ENCODE results near the gene KIAA1549. TPM values are rescaled to one million over a fixed set of nuclear protein-coding genes. Genes with fewer than 3 reads are reported as not detected.

The KIAA1549 gene
- polyA plus RNA-seq, 1 experiment, result 2.5 TPM

DNA sequence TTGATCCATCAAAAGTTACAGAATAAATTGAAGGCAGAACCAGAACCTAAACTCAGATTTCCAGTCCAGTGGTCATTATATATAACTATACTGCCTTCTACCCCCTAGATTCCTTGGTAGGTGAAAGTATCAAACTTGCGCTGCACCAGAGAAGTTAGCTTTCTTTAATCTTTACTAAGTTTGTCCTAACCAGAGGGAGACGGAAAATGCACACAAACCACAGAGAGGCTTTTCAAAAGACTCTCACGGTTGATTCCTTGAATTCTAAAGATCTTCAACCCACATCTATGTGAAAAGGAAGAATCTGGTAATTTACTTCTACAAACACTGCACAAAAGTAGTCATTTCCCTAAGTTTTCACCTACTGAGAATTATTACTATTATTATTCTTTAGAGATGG lies 18.2 kb upstream of the KIAA1549 start:
- POLR2A ChIA-PET, result no interaction called here
- no peak for DNase-seq (ENCODE audit: low read depth)
- TF ChIP-seq, protein P1, sequence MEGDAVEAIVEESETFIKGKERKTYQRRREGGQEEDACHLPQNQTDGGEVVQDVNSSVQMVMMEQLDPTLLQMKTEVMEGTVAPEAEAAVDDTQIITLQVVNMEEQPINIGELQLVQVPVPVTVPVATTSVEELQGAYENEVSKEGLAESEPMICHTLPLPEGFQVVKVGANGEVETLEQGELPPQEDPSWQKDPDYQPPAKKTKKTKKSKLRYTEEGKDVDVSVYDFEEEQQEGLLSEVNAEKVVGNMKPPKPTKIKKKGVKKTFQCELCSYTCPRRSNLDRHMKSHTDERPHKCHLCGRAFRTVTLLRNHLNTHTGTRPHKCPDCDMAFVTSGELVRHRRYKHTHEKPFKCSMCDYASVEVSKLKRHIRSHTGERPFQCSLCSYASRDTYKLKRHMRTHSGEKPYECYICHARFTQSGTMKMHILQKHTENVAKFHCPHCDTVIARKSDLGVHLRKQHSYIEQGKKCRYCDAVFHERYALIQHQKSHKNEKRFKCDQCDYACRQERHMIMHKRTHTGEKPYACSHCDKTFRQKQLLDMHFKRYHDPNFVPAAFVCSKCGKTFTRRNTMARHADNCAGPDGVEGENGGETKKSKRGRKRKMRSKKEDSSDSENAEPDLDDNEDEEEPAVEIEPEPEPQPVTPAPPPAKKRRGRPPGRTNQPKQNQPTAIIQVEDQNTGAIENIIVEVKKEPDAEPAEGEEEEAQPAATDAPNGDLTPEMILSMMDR (IDR thresholded peaks at IDR 0.05; ENCODE audit: insufficient read depth, low read depth, low read length), result no peak
- CTCF ChIA-PET, result interaction anchor here (0.6 to 1.5 kb wide), 2 partner anchors 18 to 435 kb away, joined by 3 to 4 read pairs; no protein-coding TSS in a partner anchor
- no peaks in the 10 kb centered on the region for H3K36me3 ChIP-seq (ENCODE audit: control insufficient read depth, insufficient read depth, low read length)
- H3K4me3 ChIP-seq (ENCODE audit: low read depth, low read length), result no peak overlapping the region
- H3K27me3 ChIP-seq (ENCODE audit: control insufficient read depth, insufficient read depth, low read length), result no peaks in the 10 kb centered on the region

DNA sequence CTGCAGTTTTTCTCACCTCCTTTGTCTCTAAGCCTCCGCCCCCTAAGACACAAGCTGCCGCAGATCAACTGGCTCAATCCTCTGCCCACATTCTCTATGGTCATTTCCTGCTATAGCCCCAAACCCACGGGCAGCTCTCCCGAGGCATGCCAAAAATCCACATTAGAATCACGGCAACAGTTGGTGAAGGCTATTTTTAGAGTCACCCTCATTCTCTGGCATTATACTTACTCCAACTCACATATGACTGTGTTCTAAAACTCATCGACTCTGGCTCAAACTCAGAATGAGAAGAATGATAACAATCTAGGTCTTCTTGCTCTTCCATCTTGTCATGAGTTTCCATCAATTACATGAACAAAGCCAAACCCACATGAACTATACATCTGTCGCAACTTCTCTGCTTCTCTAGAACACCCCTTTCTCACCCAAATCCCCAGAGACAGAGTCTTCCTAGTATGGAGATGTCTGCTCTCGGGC lies 10.9 kb upstream of the KIAA1549 start:
- POLR2A ChIA-PET, result interaction anchor here (1.0 kb wide), 1 partner anchor 34 kb away, joined by 3 read pairs; no protein-coding TSS in a partner anchor
- no peak overlapping the region for H3K4me3 ChIP-seq (ENCODE audit: low read depth, low read length)
- CTCF ChIA-PET, result interaction anchor here (0.9 kb wide), 1 partner anchor 105 kb away, joined by 3 read pairs; no protein-coding TSS in a partner anchor
- peak; percentile 35 for DNase-seq (ENCODE audit: low read depth)
- TF ChIP-seq, protein P1 (IDR thresholded peaks at IDR 0.05; ENCODE audit: insufficient read depth, low read depth, low read length), result no peak
- H3K27me3 ChIP-seq (ENCODE audit: control insufficient read depth, insufficient read depth, low read length), result no peaks in the 10 kb centered on the region
- H3K36me3 ChIP-seq (ENCODE audit: control insufficient read depth, insufficient read depth, low read length), result no peaks in the 10 kb centered on the region

DNA sequence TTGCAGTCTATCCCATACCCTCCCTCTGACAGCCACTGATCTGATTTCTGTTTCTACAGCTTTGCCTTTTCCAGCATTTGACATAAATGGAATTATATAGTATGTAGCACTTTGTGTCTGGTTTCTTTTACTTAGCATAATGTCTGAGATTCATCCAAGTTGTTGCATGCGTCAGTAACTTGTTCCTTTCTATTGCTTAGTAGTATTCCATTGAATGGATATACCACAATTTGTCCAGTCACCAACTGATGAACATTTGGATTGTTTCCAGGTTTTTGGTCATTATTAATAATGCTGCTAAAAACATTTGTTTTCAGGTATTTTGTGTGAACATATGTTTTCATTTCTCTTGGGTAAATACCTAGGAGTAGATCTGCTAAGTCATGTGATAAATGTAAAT lies 6.5 kb upstream of the KIAA1549 start:
- POLR2A ChIA-PET, result no interaction called here

DNA sequence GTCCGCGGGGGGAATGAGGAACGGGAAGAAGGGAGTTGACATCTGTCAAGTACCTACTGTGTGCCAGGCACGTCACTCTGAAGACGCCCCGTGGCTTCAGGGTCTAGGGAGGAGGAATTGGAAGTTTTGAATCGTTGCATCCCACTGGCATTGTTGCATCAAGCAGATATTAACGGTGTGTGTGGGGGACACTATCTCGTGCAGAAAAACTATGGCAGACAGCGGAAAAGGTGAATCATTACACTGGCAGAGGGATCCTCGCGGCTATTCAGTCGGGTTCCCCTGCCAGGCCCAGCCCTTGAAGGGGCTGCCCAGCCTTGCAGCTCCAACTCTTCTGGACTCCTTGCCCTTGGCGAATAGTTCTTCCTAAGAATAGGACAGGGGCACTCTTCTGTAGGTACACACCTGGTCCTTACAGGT lies 1.0 kb upstream of the KIAA1549 start:
- no peaks in the 10 kb centered on the region for H3K27me3 ChIP-seq (ENCODE audit: control insufficient read depth, insufficient read depth, low read length)
- ChIA-PET POLR2A (no interaction called here), CTCF (interaction anchor here (0.8 to 1.3 kb wide), 6 partner anchors 40 to 96 kb away, joined by 3 to 7 read pairs (median 4); no protein-coding TSS in a partner anchor)
- no peaks in the 10 kb centered on the region for H3K36me3 ChIP-seq (ENCODE audit: control insufficient read depth, insufficient read depth, low read length)
- TF ChIP-seq, protein P1 (IDR thresholded peaks at IDR 0.05; ENCODE audit: insufficient read depth, low read depth, low read length), result no peak
- no peak for DNase-seq (ENCODE audit: low read depth)
- peak overlapping the region; percentile 66 for H3K4me3 ChIP-seq (ENCODE audit: low read depth, low read length)

More for the DNA sequence above, 6.5 kb upstream of the KIAA1549 start:
- H3K27me3 ChIP-seq (ENCODE audit: control insufficient read depth, insufficient read depth, low read length), result no peaks in the 10 kb centered on the region
- no peak for DNase-seq (ENCODE audit: low read depth)
- TF ChIP-seq, protein P1 (IDR thresholded peaks at IDR 0.05; ENCODE audit: insufficient read depth, low read depth, low read length), result no peak
- CTCF ChIA-PET, result interaction anchor here (1.9 kb wide), 1 partner anchor 102 kb away, joined by 7 read pairs; no protein-coding TSS in a partner anchor
- H3K36me3 ChIP-seq (ENCODE audit: control insufficient read depth, insufficient read depth, low read length), result no peaks in the 10 kb centered on the region
- H3K4me3 ChIP-seq (ENCODE audit: low read depth, low read length), result no peak overlapping the region

DNA sequence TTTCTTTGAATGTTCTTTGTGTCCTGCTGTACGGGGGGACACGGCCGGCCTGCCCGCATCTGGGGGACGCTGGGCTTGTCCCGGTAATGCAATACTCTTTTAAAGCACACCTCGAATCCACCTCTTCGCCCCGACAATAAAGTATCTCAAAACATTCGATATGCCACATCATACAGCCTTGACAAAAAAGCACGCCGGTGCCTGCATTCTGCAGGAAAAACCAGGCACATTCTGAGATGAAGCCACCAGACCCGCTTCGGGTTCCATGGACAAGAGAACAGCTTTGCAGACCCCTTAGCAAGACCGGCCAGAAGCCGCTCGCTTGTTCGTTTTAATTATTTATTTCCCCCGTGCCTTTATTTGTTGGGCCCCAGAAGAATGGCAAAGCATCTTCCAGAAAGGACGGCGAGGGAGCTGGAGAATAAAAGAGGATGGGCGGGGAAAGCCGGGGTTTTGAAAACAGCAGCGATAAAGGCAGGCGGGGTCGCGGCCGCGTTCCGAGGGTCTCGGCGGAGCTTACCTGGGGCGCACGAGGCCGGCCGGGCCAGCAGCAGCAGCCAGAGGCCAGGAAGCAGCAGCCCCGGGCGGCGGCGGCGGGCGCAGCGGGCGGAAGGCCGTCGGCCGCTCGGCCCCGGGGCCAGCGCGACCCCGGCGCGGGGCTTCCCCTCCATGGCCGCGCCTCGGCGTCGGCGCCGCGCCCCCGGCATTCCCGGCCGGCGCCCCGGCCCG lies 462 bp downstream of the KIAA1549 start:
- ChIA-PET POLR2A (no interaction called here), CTCF (interaction anchor here (0.6 to 2.1 kb wide), 9 partner anchors 10 to 108 kb away, joined by 3 to 6 read pairs (median 4); no protein-coding TSS in a partner anchor)
- H3K4me3 ChIP-seq (ENCODE audit: low read depth, low read length), result peak overlapping the region; percentile 66
- H3K27me3 ChIP-seq (ENCODE audit: control insufficient read depth, insufficient read depth, low read length), result no peaks in the 10 kb centered on the region
- TF ChIP-seq, protein P1 (IDR thresholded peaks at IDR 0.05; ENCODE audit: insufficient read depth, low read depth, low read length), result no peak
- DNase-seq (ENCODE audit: low read depth), result no peak
- H3K36me3 ChIP-seq (ENCODE audit: control insufficient read depth, insufficient read depth, low read length), result no peaks in the 10 kb centered on the region
